ENCODE measurements around the gene EFCAB13. TPM values are rescaled to one million over a fixed set of nuclear protein-coding genes. Genes with fewer than 3 reads are reported as not detected.
"Not testable (repeated sequence)": the region's sequence is repeated elsewhere in the genome, so short reads cannot be mapped to it uniquely, and the experiment has no call there.

The EFCAB13 gene
- polyA plus RNA-seq, 2 donors, result 0.61 to 1.8 TPM

- Histone ChIP-seq H3K4me1 (ENCODE audit: control insufficient read depth in 2 of 2, insufficient read depth in 2 of 2, low read length in 1 of 2) (no peaks in the 10 kb centered on the region), H3K27ac (ENCODE audit: low read depth in 2 of 2, low read length in 1 of 2) (no peak overlapping the region), H3K36me3 (ENCODE audit: control insufficient read depth in 2 of 2, insufficient read depth in 2 of 2, low read length in 1 of 2) (no peaks in the 10 kb centered on the region), H3K27me3 (ENCODE audit: control insufficient read depth in 1 of 2, insufficient read depth in 2 of 2, low read length in 2 of 2) (no peaks in the 10 kb centered on the region), H3K4me3 (ENCODE audit: low read depth in 1 of 2, low read length in 2 of 2) (no peak overlapping the region), H3K9me3 (ENCODE audit: control insufficient read depth in 2 of 2, insufficient read depth in 1 of 2, low read depth in 1 of 2, low read length in 1 of 2) (no peaks in the 10 kb centered on the region)
- 91 to 97% methylated on average over 3 of the region's 3 CpGs for WGBS, 2 donors
Observed at GRCh38 chr17:47465165-47465564, 141.4 kb downstream of the EFCAB13 start.

GRCh38 chr17:47466976-47467375 is 143.2 kb downstream of the EFCAB13 start:
- not testable (repeated sequence) for H3K27ac ChIP-seq (ENCODE audit: low read depth in 2 of 2, low read length in 1 of 2); H3K9me3 ChIP-seq (ENCODE audit: control insufficient read depth in 2 of 2, insufficient read depth in 1 of 2, low read depth in 1 of 2, low read length in 1 of 2); H3K4me3 ChIP-seq (ENCODE audit: low read depth in 1 of 2, low read length in 2 of 2); H3K27me3 ChIP-seq (ENCODE audit: control insufficient read depth in 1 of 2, insufficient read depth in 2 of 2, low read length in 2 of 2); H3K36me3 ChIP-seq (ENCODE audit: control insufficient read depth in 2 of 2, insufficient read depth in 2 of 2, low read length in 1 of 2); H3K4me1 ChIP-seq (ENCODE audit: control insufficient read depth in 2 of 2, insufficient read depth in 2 of 2, low read length in 1 of 2)
- WGBS, 2 donors, result 81 to 85% methylated on average over 4 of the region's 4 CpGs

- Histone ChIP-seq H3K9me3 (ENCODE audit: control insufficient read depth in 2 of 2, insufficient read depth in 1 of 2, low read depth in 1 of 2, low read length in 1 of 2) (no peaks in the 10 kb centered on the region), H3K4me1 (ENCODE audit: control insufficient read depth in 2 of 2, insufficient read depth in 2 of 2, low read length in 1 of 2) (no peaks in the 10 kb centered on the region), H3K4me3 (ENCODE audit: low read depth in 1 of 2, low read length in 2 of 2) (no peak overlapping the region), H3K36me3 (ENCODE audit: control insufficient read depth in 2 of 2, insufficient read depth in 2 of 2, low read length in 1 of 2) (no peaks in the 10 kb centered on the region), H3K27me3 (ENCODE audit: control insufficient read depth in 1 of 2, insufficient read depth in 2 of 2, low read length in 2 of 2) (no peaks in the 10 kb centered on the region), H3K27ac (ENCODE audit: low read depth in 2 of 2, low read length in 1 of 2) (no peak overlapping the region)
- WGBS, 2 donors, result 95% methylated on average over 5 of the region's 5 CpGs
Observed at GRCh38 chr17:47470836-47471235, 147.1 kb downstream of the EFCAB13 start.

DNA sequence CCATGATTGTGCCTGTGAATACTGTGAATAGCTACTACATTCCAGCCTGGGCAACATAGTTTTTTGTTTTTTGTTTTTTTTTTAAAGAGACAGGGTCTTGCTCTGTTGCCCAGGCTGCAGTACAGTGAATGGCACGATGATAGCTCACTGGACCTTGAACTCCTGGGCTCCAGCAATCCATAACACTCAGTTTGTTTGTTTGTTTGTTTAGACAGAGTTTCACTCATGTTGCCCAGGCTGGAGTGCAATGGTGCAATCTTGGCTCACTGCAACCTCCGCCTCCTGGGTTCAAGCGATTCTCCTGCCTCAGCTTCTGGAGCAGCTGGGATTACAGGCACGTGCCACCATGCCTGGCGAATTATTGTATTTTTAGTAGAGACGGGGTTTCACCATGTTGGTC is 148.3 kb downstream of the EFCAB13 start:
- not testable (repeated sequence) for H3K27me3 ChIP-seq (ENCODE audit: control insufficient read depth in 1 of 2, insufficient read depth in 2 of 2, low read length in 2 of 2); H3K4me3 ChIP-seq (ENCODE audit: low read depth in 1 of 2, low read length in 2 of 2); H3K36me3 ChIP-seq (ENCODE audit: control insufficient read depth in 2 of 2, insufficient read depth in 2 of 2, low read length in 1 of 2); H3K9me3 ChIP-seq (ENCODE audit: control insufficient read depth in 2 of 2, insufficient read depth in 1 of 2, low read depth in 1 of 2, low read length in 1 of 2); H3K4me1 ChIP-seq (ENCODE audit: control insufficient read depth in 2 of 2, insufficient read depth in 2 of 2, low read length in 1 of 2); H3K27ac ChIP-seq (ENCODE audit: low read depth in 2 of 2, low read length in 1 of 2)
- WGBS, 2 donors, result 95 to 96% methylated on average over 6 of the region's 6 CpGs

Other genes with a start within 250 kb of the EFCAB13 start
- gene CDC27, start 134.7 kb upstream of the EFCAB13 start, polyA plus RNA-seq, result 10 to 100 TPM in 1 of 2 donors, 1 to 10 TPM in 1; 9.0 to 16.7 TPM
- gene MYL4, start 114.6 kb upstream of the EFCAB13 start, polyA plus RNA-seq, result under 1 TPM; 0.12 to 0.18 TPM
- 1 to 10 TPM in 1 of 2 donors, under 1 TPM in 1; 0.71 to 1.0 TPM for gene ITGB3, start 70.1 kb upstream of the EFCAB13 start, polyA plus RNA-seq
- gene NPEPPS, start 207.2 kb downstream of the EFCAB13 start, polyA plus RNA-seq, result 100 to 1,000 TPM; 110 to 115 TPM

All from esophagus (tissue), 2 donors.